ENCODE results near the gene ARHGEF11.
A peak's percentile ranks its signal among the peaks of the same experiment; 100 is the strongest.

The ARHGEF11 gene

GRCh38 chr1:157047062-157047410 is 1.5 kb upstream of the ARHGEF11 start:
- DNase-seq (ENCODE audit: low spot score), result no peak

GRCh38 chr1:157044326-157044725 is 1.2 kb downstream of the ARHGEF11 start:
- FAIRE-seq (no peak), DNase-seq (ENCODE audit: low spot score) (no peak)

More at GRCh38 chr1:157047062-157047410, 1.5 kb upstream of the ARHGEF11 start:
- FAIRE-seq, result no peak

GRCh38 chr1:157043685-157044084 is 1.9 kb downstream of the ARHGEF11 start:
- FAIRE-seq (no peak), DNase-seq (ENCODE audit: low spot score) (no peak)

- no peak for FAIRE-seq
- no peak for DNase-seq (ENCODE audit: low spot score)
Measured at GRCh38 chr1:157042846-157043245, 2.7 kb downstream of the ARHGEF11 start.

GRCh38 chr1:157040802-157041201 is 4.7 kb downstream of the ARHGEF11 start:
- FAIRE-seq (peak; percentile 57), DNase-seq (ENCODE audit: low spot score) (peak; percentile 13)

- DNase-seq (ENCODE audit: low spot score) (no peak), FAIRE-seq (no peak)
Measured at GRCh38 chr1:157035121-157035520, 10.4 kb downstream of the ARHGEF11 start.

- FAIRE-seq, result no peak
- no peak for DNase-seq (ENCODE audit: low spot score)
Measured at GRCh38 chr1:157034137-157034800, 11.3 kb downstream of the ARHGEF11 start.

- FAIRE-seq (no peak), DNase-seq (ENCODE audit: low spot score) (no peak)
Measured at GRCh38 chr1:157033357-157033876, 12.1 kb downstream of the ARHGEF11 start.

- no peak for DNase-seq (ENCODE audit: low spot score)
- no peak for FAIRE-seq
Measured at GRCh38 chr1:157032303-157032702, 13.2 kb downstream of the ARHGEF11 start.

GRCh38 chr1:157030728-157031127 is 14.8 kb downstream of the ARHGEF11 start:
- no peak for DNase-seq (ENCODE audit: low spot score)
- no peak for FAIRE-seq

GRCh38 chr1:157028674-157029073 is 16.9 kb downstream of the ARHGEF11 start:
- no peak for DNase-seq (ENCODE audit: low spot score)
- no peak for FAIRE-seq

GRCh38 chr1:157025856-157026255 is 19.7 kb downstream of the ARHGEF11 start:
- DNase-seq (ENCODE audit: low spot score), result no peak
- no peak for FAIRE-seq

GRCh38 chr1:157025385-157025784 is 20.2 kb downstream of the ARHGEF11 start:
- DNase-seq (ENCODE audit: low spot score), result no peak
- FAIRE-seq, result no peak

GRCh38 chr1:157021688-157022087 is 23.9 kb downstream of the ARHGEF11 start:
- no peak for DNase-seq (ENCODE audit: low spot score)
- FAIRE-seq, result no peak

GRCh38 chr1:157019457-157019856 is 26.1 kb downstream of the ARHGEF11 start:
- DNase-seq (ENCODE audit: low spot score) (no peak), FAIRE-seq (no peak)

- no peak for FAIRE-seq
- no peak for DNase-seq (ENCODE audit: low spot score)
Measured at GRCh38 chr1:157011845-157012244, 33.7 kb downstream of the ARHGEF11 start.

- DNase-seq (ENCODE audit: low spot score), result no peak
Measured at GRCh38 chr1:157008502-157008901, 37.0 kb downstream of the ARHGEF11 start.

GRCh38 chr1:157007306-157007705 is 38.2 kb downstream of the ARHGEF11 start:
- no peak for FAIRE-seq
- no peak for DNase-seq (ENCODE audit: low spot score)

More at GRCh38 chr1:157008502-157008901, 37.0 kb downstream of the ARHGEF11 start:
- no peak for FAIRE-seq

GRCh38 chr1:157006676-157007075 is 38.9 kb downstream of the ARHGEF11 start:
- no peak for DNase-seq (ENCODE audit: low spot score)
- no peak for FAIRE-seq

- FAIRE-seq (no peak), DNase-seq (ENCODE audit: low spot score) (no peak)
Measured at GRCh38 chr1:157005965-157006364, 39.6 kb downstream of the ARHGEF11 start.

GRCh38 chr1:157004806-157005205 is 40.7 kb downstream of the ARHGEF11 start:
- FAIRE-seq (no peak), DNase-seq (ENCODE audit: low spot score) (no peak)

- FAIRE-seq (no peak), DNase-seq (ENCODE audit: low spot score) (no peak)
Measured at GRCh38 chr1:157004327-157004726, 41.2 kb downstream of the ARHGEF11 start.

GRCh38 chr1:157001304-157001703 is 44.2 kb downstream of the ARHGEF11 start:
- DNase-seq (ENCODE audit: low spot score) (no peak), FAIRE-seq (no peak)

Data from RCC 7860 (cell line).